ENCODE measurements around the gene SHOX. TPM values are rescaled to one million over a fixed set of nuclear protein-coding genes. Genes with fewer than 3 reads are reported as not detected.

The SHOX gene
- total RNA-seq, 1 experiment from 2014 or later: not detected

DNA sequence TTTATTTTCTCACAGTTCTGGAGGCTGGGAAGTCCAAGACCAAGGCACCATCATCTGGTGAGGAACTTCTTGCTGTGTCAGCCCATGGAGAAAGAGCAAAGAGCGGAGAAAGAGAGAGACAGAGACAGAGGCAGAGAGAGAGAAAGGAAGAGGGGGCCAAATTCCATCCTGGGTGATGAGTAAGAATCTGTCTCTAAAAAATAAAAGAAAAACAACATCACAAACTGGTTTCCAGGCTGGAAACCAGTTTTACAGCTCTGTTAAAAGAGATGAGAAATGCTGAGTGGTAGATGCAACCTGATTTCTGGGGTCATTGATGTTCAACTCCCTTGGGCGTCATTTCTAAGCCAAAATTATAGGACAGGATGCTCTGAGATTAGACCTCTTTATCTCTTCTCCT lies 72.9 kb downstream of the SHOX start:
- no peak overlapping the region for H3K4me3 ChIP-seq (ENCODE audit: low read depth, low read length)
- CTCF ChIA-PET: no interaction called here
- TF ChIP-seq, protein P1, sequence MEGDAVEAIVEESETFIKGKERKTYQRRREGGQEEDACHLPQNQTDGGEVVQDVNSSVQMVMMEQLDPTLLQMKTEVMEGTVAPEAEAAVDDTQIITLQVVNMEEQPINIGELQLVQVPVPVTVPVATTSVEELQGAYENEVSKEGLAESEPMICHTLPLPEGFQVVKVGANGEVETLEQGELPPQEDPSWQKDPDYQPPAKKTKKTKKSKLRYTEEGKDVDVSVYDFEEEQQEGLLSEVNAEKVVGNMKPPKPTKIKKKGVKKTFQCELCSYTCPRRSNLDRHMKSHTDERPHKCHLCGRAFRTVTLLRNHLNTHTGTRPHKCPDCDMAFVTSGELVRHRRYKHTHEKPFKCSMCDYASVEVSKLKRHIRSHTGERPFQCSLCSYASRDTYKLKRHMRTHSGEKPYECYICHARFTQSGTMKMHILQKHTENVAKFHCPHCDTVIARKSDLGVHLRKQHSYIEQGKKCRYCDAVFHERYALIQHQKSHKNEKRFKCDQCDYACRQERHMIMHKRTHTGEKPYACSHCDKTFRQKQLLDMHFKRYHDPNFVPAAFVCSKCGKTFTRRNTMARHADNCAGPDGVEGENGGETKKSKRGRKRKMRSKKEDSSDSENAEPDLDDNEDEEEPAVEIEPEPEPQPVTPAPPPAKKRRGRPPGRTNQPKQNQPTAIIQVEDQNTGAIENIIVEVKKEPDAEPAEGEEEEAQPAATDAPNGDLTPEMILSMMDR (IDR thresholded peaks at IDR 0.05; ENCODE audit: insufficient read depth in 1 of 2, low read depth in 1 of 2, low read length in 1 of 2, severe bottlenecking in 1 of 2, unreplicated experiment in 1 of 2): no peak
- no peaks in the 10 kb centered on the region for H3K27me3 ChIP-seq (replicated peaks; ENCODE audit: control insufficient read depth, insufficient read depth, low read length)
- Mint-ChIP-seq H3K36me3 (ENCODE audit: insufficient read depth, unreplicated experiment) (no peaks in the 10 kb centered on the region), H3K4me1 (ENCODE audit: low read depth, unreplicated experiment) (no peaks in the 10 kb centered on the region), H3K27ac (ENCODE audit: unreplicated experiment) (no peak overlapping the region), H3K27me3 (ENCODE audit: insufficient read depth, unreplicated experiment) (no peaks in the 10 kb centered on the region), H3K4me3 (ENCODE audit: unreplicated experiment) (no peak overlapping the region), H3K9me3 (ENCODE audit: unreplicated experiment) (peaks cover 36% of the 10 kb centered on the region)
- POLR2A ChIA-PET: no interaction called here
- no peak for DNase-seq
- BruUV-seq (replicated peaks): no TSS peak
- H3K4me1 ChIP-seq: no peaks in the 10 kb centered on the region
- no peaks in the 10 kb centered on the region for H3K9me3 ChIP-seq
- intact Hi-C loops (cut with micrococcal nuclease; ENCODE audit: unreplicated experiment): no loop called here
- H3K36me3 ChIP-seq (ENCODE audit: control insufficient read depth, insufficient read depth, low read length): no peaks in the 10 kb centered on the region

DNA sequence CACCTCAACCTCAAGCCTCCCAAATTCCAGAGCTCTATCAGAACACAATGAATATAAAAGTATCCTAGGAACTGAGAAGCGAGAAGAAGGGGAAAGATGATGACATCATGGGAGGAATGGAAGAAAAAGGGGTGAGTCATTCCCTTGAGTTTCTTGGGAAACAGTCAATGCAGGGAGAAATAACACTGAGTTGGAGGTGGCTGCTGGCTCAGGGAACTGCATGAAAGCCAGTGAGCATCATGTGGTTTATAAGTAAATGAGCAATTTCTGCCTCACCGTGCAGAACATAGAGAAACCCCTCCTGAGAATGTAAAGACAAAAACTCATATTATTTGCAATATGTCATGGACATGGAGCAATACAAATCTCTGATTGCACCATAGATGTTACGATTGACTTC lies 73.3 kb downstream of the SHOX start:
- no TSS peak for BruUV-seq (replicated peaks)
- CTCF ChIA-PET: no interaction called here
- no peaks in the 10 kb centered on the region for H3K36me3 Mint-ChIP-seq (ENCODE audit: insufficient read depth, unreplicated experiment)

More for the DNA sequence above, 73.3 kb downstream of the SHOX start:
- H3K27ac Mint-ChIP-seq (ENCODE audit: unreplicated experiment): no peak overlapping the region
- no peaks in the 10 kb centered on the region for H3K27me3 ChIP-seq (replicated peaks; ENCODE audit: control insufficient read depth, insufficient read depth, low read length)
- H3K4me1 ChIP-seq: no peaks in the 10 kb centered on the region
- no peaks in the 10 kb centered on the region for H3K9me3 ChIP-seq
- DNase-seq: no peak
- no peaks in the 10 kb centered on the region for H3K27me3 Mint-ChIP-seq (ENCODE audit: insufficient read depth, unreplicated experiment)
- H3K4me3 ChIP-seq (ENCODE audit: low read depth, low read length): no peak overlapping the region
- TF ChIP-seq, protein P1 (IDR thresholded peaks at IDR 0.05; ENCODE audit: insufficient read depth in 1 of 2, low read depth in 1 of 2, low read length in 1 of 2, severe bottlenecking in 1 of 2, unreplicated experiment in 1 of 2): no peak
- H3K4me3 Mint-ChIP-seq (ENCODE audit: unreplicated experiment): no peak overlapping the region
- peaks cover 39% of the 10 kb centered on the region for H3K9me3 Mint-ChIP-seq (ENCODE audit: unreplicated experiment)
- no peaks in the 10 kb centered on the region for H3K4me1 Mint-ChIP-seq (ENCODE audit: low read depth, unreplicated experiment)
- POLR2A ChIA-PET: no interaction called here
- H3K36me3 ChIP-seq (ENCODE audit: control insufficient read depth, insufficient read depth, low read length): no peaks in the 10 kb centered on the region
- intact Hi-C loops (cut with micrococcal nuclease; ENCODE audit: unreplicated experiment): no loop called here

Other genes starting within 250 kb of the SHOX start
- gene PPP2R3B, start 243.9 kb upstream of the SHOX start, total RNA-seq (2022): 57.9 and 71.3 TPM in 2 replicates

All from Caco-2 (cell line).